Right lobe of liver (tissue), 6 donors: ENCODE data around the gene SLC46A3. TPM values are rescaled to one million over a fixed set of nuclear protein-coding genes. Genes with fewer than 3 reads are reported as not detected.
A peak's percentile ranks its signal among the peaks of the same experiment; 100 is the strongest.

Experiments
- ATAC-seq, 4 donors: fragments of 200-7000 bp; cut with Tn5 transposase; one replicate each; pipeline ENCODE4 v1.9.1; 2020; ENCODE audit warnings: mild to moderate bottlenecking in 4 of 4, moderate library complexity in 4 of 4
- DNase-seq, 3 donors: peaks; one replicate each; pipeline ENCODE4 v3.0.0-alpha.2; 2020
- H3K27ac ChIP-seq, 3 donors: fragments of 200-600 bp; one replicate each; pipeline ENCODE4 v1.8.0; 2022
- H3K27me3 ChIP-seq, 2 donors: fragments of 200-600 bp; one replicate each; pipeline ENCODE4 v1.8.0; 2022
- H3K36me3 ChIP-seq, 4 donors: fragments of 200-600 bp; sonication (generic) in 1 of 4; one replicate each; pipeline versions ENCODE4 v1.5.1 to v1.8.0; 2017 to 2022; ENCODE audit warnings: control low read depth in 1 of 4
- H3K4me1 ChIP-seq, 4 donors: fragments of 200-600 bp; sonication (generic) in 1 of 4; one replicate each; pipeline versions ENCODE4 v1.5.1 to v1.8.0; 2017 to 2022; ENCODE audit warnings: control low read depth in 1 of 4
- H3K4me3 ChIP-seq, 3 donors: fragments of 200-600 bp; one replicate each; pipeline ENCODE4 v1.8.0; 2022
- H3K9me3 ChIP-seq, 4 donors: fragments of 200-600 bp; sonication (generic) in 1 of 4; one replicate each; pipeline versions ENCODE4 v1.5.1 to v1.8.0; 2017 to 2022; ENCODE audit warnings: control low read depth in 1 of 4
- CTCF ChIP-seq, 4 donors: fragments of 200-600 bp in 3 of 4; fragments of 450-650 bp in 1 of 4; IDR thresholded peaks; one replicate each; pipeline versions ENCODE4 v1.5.1 to v1.8.0; 2016 to 2022; ENCODE audit warnings: antibody characterized with exemption in 4 of 4, mild to moderate bottlenecking in 2 of 4
- POLR2A ChIP-seq: fragments of 450-650 bp; IDR thresholded peaks from one replicate; pipeline ENCODE4 v1.6.1; 2017; ENCODE audit warnings: antibody characterized with exemption, mild to moderate bottlenecking
- WGBS: methylation state at CpG from one replicate; pipeline ENCODE4 v1.1.6; 2018; ENCODE audit warnings: low coverage, low lambda C conversion rate; ENCODE audit not compliant: insufficient coverage; ENCODE audit errors: missing lambda C conversion rate; 5-methylcytosine and 5-hydroxymethylcytosine counted together
- intact Hi-C, 2 donors: fragments of 100-400 bp; cut with DNase I; formaldehyde crosslinking; loops; one replicate each; pipeline versions ENCODE4 v1.11.2 to v1.14.1; 2022
- total RNA-seq, 6 experiments: library from RNA; depleted of rRNA in 2 of 6; stranded (reverse); fragments of >200 nt in 2 of 6; fragmentation: NEBNext Ultra II Directional in 3 of 6; extraction: Animal tissue kit (Norgen Biotek cat#: 25700) in 3 of 6; gene quantifications; one replicate each; pipeline versions ENCODE4 v1.1.0 to v1.2.4, GENCODE V29; 2016 to 2023
- donor health status: DM: no; HTN: yes; CAD: no.
- donor health status: DM: no; HTN: no; CAD: no.
- donor health status: DM: no; HTN: no; CAD: no.
- donor health status: DM: no; HTN: yes; CAD: no.
- donor health status: DM: no; HTN: yes; CAD: no.

The SLC46A3 gene
- total RNA-seq, 6 experiments from 2014 or later, result 33.9 to 60.9 (median 43.0) TPM

DNA sequence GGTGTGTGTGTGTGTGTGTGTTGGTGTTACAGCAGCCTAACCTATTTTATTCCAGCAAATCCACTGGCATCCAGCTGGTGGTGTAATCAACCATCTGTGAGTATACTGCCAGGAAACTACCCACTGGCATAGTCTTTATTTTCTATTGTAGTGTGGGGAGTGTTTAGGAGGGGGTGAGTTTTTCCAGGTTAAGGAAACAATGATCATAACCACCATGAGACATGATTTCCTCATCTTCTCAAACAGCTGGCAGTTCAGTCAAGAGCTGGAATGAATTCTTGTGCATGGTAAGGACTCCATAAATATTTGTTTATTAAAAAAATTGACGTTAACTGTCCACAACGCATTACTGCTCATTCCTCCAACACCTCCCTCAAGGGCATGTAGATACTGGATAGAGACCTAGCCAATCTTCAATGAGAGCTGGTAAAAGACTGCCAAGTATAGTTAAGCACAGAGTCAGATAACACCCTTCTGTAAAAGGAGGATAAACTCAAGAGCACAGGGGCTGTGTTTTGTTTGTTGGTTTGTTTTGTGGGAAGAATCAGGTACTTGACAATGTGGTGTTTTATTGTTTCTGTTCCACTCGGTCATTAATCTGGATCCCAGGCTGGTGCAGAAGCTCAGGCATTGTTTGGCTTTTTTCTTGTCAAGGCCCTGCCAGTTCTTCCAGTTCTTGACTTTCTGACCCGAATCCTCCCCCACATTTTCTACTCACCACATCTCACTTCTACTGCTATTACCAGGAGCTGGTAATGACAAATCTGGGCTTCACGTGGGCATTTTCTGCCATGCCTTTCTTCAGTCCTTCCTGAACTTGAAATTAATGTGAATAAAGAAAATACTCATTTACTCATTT is 31.6 kb upstream of the SLC46A3 start:
- DNase-seq, result no peak
- Histone ChIP-seq H3K4me1 (peaks cover 0 to 51% (median 13%) of the 10 kb centered on the region in 4 donors), H3K9me3 (no peaks in the 10 kb centered on the region), H3K27me3 (no peaks in the 10 kb centered on the region), H3K36me3 (no peaks in the 10 kb centered on the region), H3K4me3 (no peak overlapping the region), H3K27ac (no peak overlapping the region)
- 68% methylated on average over 4 of the region's 5 CpGs for WGBS
- intact Hi-C loops, result no loop called here
- TF ChIP-seq POLR2A (no peak), CTCF (IDR thresholded peaks at IDR 0.05) (no peak)
- peak in 3 of 4 donors; percentile 13 to 29 (median 25) for ATAC-seq

DNA sequence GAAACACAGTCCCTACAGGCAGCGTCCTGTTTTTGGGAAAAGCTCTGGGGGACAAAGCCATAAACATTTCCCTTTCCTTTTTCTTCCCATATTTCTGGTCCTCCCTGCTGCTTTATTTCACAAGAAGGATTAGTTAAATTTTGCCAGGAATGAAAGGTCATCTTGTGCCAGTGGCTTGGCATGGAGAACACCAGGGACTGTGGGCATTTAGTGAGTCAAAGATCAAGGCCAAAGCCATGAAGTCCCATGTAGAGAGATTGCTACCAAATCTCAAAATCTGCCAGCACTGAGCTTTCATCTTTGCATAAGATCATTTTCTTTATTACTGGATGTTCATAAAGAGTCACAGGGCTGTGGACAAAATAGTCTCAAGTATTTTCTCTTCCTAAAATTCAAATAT is 29.1 kb upstream of the SLC46A3 start:
- H3K4me1 ChIP-seq, result peaks cover 0 to 35% (median 10%) of the 10 kb centered on the region in 4 donors
- peak overlapping the region in 2 of 3 donors; percentile 49 for H3K27ac ChIP-seq
- no peak overlapping the region for H3K4me3 ChIP-seq
- H3K27me3 ChIP-seq, result no peaks in the 10 kb centered on the region
- TF ChIP-seq CTCF (IDR thresholded peaks at IDR 0.05) (no peak), POLR2A (no peak)
- intact Hi-C loops, result no loop called here
- 13% methylated on average over 1 of the region's 1 CpG for WGBS
- peak; percentile 70 to 93 (median 81) for ATAC-seq
- H3K9me3 ChIP-seq, result no peaks in the 10 kb centered on the region
- H3K36me3 ChIP-seq, result no peaks in the 10 kb centered on the region
- peak in 1 of 3 donors; percentile 74 for DNase-seq

DNA sequence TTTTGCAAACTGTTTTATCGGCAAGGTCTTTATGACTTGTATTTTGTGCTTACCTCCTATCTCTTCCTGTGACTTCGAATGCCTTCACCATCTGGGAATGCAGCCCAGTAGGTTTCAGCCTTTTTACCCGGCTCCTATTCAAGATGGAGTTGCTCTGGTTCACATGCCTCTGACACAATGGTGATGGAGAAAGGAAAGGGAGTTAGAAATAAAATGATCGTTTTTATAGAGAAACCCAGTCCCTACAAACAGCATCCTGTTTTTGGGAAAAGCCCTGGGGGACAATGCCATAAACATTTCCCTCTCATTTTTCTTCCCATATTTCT is 27.5 kb upstream of the SLC46A3 start:
- intact Hi-C loops, result no loop called here

DNA sequence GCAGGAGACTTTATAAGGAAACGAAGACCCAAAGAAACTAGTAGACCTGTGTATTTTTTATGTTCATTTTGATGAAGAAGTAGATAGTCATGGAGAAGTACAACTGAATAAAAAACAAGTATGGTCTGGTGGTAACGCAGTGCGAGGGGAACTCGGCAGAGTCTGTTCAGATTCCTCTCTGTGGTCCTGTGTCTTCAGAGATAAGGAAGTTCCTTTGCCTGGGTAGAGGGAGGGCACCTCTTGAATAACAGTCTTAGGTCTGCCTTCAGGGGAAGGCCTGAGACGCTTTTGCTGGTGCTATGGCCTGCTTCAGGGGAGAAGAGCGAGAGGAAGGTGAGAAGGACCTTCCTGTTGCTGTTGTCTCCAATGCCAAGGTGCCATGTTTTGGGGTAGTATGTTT is 25.9 kb upstream of the SLC46A3 start:
- H3K27ac ChIP-seq, result peak overlapping the region in 1 of 3 donors; percentile 44
- TF ChIP-seq CTCF (IDR thresholded peaks at IDR 0.05) (no peak), POLR2A (no peak)

More for the DNA sequence above, 27.5 kb upstream of the SLC46A3 start:
- TF ChIP-seq POLR2A (no peak), CTCF (IDR thresholded peaks at IDR 0.05) (no peak)
- H3K9me3 ChIP-seq, result no peaks in the 10 kb centered on the region
- peaks cover 0 to 35% (median 10%) of the 10 kb centered on the region in 4 donors for H3K4me1 ChIP-seq
- 69% methylated on average over 3 of the region's 4 CpGs for WGBS
- no peak overlapping the region for H3K27ac ChIP-seq
- ATAC-seq (no peak), DNase-seq (no peak)
- H3K4me3 ChIP-seq, result no peak overlapping the region
- H3K36me3 ChIP-seq, result no peaks in the 10 kb centered on the region
- no peaks in the 10 kb centered on the region for H3K27me3 ChIP-seq

More for the DNA sequence above, 25.9 kb upstream of the SLC46A3 start:
- Histone ChIP-seq H3K36me3 (no peaks in the 10 kb centered on the region), H3K4me1 (peaks cover 0 to 21% (median 8%) of the 10 kb centered on the region in 4 donors), H3K27me3 (no peaks in the 10 kb centered on the region), H3K9me3 (no peaks in the 10 kb centered on the region), H3K4me3 (no peak overlapping the region)
- DNase-seq (no peak), ATAC-seq (peak in 3 of 4 donors; percentile 7 to 36 (median 13))
- intact Hi-C loops, result no loop called here
- 61% methylated on average over 6 of the region's 6 CpGs for WGBS
